Keratinocyte (primary cell): ENCODE results near the gene RERE. TPM values are rescaled to one million over a fixed set of nuclear protein-coding genes. Genes with fewer than 3 reads are reported as not detected.

Experiments used
- DNase-seq: peaks from one replicate; pipeline ENCODE4 v3.0.0-alpha.2; 2011; ENCODE audit warnings: low read depth, missing footprints, low spot score
- FAIRE-seq: peaks from 2 replicates; lab custom pipeline; 2011; peaks lifted over from hg19 to GRCh38; lab: Jason Lieb, UNC
- H2AFZ ChIP-seq: 2 replicates; pipeline ENCODE4 v1.6.0; 2012; ENCODE audit warnings: low read length, control low read depth, inconsistent platforms; ENCODE audit not compliant: control insufficient read depth
- H3K27ac ChIP-seq: 2 replicates; pipeline ENCODE4 v1.5.1; 2011; ENCODE audit warnings: low read length; ENCODE audit not compliant: control insufficient read depth, insufficient read depth
- H3K27me3 ChIP-seq: 3 replicates; pipeline ENCODE4 v1.6.0; 2011; ENCODE audit warnings: low read length; ENCODE audit not compliant: control insufficient read depth, insufficient read depth; ENCODE audit errors: extremely low read depth
- H3K36me3 ChIP-seq, 2 experiments: 2 replicates in 1 of 2; 3 replicates in 1 of 2; pipeline ENCODE4 v1.5.1; 2011; ENCODE audit warnings: low read length in 2 of 2, mild to moderate bottlenecking in 1 of 2; ENCODE audit not compliant: control insufficient read depth in 2 of 2, insufficient read depth in 2 of 2; ENCODE audit errors: extremely low read depth in 1 of 2
- H3K4me1 ChIP-seq: 3 replicates; pipeline ENCODE4 v1.5.1; 2011; ENCODE audit warnings: low read length; ENCODE audit not compliant: control insufficient read depth, insufficient read depth; ENCODE audit errors: extremely low read depth
- H3K4me2 ChIP-seq: 3 replicates; pipeline ENCODE4 v1.6.0; 2011; ENCODE audit warnings: low read depth, low read length; ENCODE audit not compliant: control insufficient read depth, insufficient read depth; ENCODE audit errors: extremely low read depth
- H3K4me3 ChIP-seq, 3 experiments: fragments of 200-600 bp in 1 of 3; sonication (generic) in 1 of 3; 2 replicates in 2 of 3; 3 replicates in 1 of 3; pipeline ENCODE4 v1.5.1; 2011 to 2016; ENCODE audit warnings: low read length in 3 of 3, mild to moderate bottlenecking in 3 of 3, control low read depth in 2 of 3, inconsistent platforms in 1 of 3, low read depth in 1 of 3, mixed read lengths in 1 of 3, mixed run types in 1 of 3, moderate library complexity in 1 of 3; ENCODE audit not compliant: control insufficient read depth in 2 of 3, insufficient read depth in 2 of 3; ENCODE audit errors: extremely low read depth in 1 of 3
- H3K79me2 ChIP-seq: 2 replicates; pipeline ENCODE4 v1.6.0; 2012; ENCODE audit warnings: low read length; ENCODE audit not compliant: control insufficient read depth, insufficient read depth
- H3K9ac ChIP-seq: 3 replicates; pipeline ENCODE4 v1.6.0; 2011; ENCODE audit warnings: low read length; ENCODE audit not compliant: control insufficient read depth, insufficient read depth; ENCODE audit errors: extremely low read depth
- H3K9me1 ChIP-seq: 3 replicates; pipeline ENCODE4 v1.6.0; 2011; ENCODE audit warnings: low read length; ENCODE audit not compliant: control insufficient read depth, insufficient read depth; ENCODE audit errors: extremely low read depth
- H3K9me3 ChIP-seq: 2 replicates; pipeline ENCODE4 v1.5.1; 2012; ENCODE audit warnings: low read depth, low read length; ENCODE audit not compliant: control insufficient read depth
- H4K20me1 ChIP-seq: 3 replicates; pipeline ENCODE4 v1.6.0; 2011; ENCODE audit warnings: low read length; ENCODE audit not compliant: control insufficient read depth, insufficient read depth; ENCODE audit errors: extremely low read depth
- EZH2 ChIP-seq: IDR thresholded peaks from one replicate; pipeline ENCODE4 v1.6.1; 2012; ENCODE audit warnings: inconsistent platforms, mild to moderate bottlenecking, low read length, moderate library complexity
- dilution Hi-C: fragments of 300-500 bp; cut with MboI; formaldehyde crosslinking; loops from one replicate; pipeline ENCODE4 v1.7.0; 2020; ENCODE audit warnings: low sequenced_read_pairs; ENCODE audit not compliant: extremely low pct_ligation_motif_present
- polyA plus RNA-seq, 5 experiments: library from polyadenylated mRNA; depleted of rRNA in 3 of 5; stranded (reverse) in 3 of 5; stranded (forward) in 1 of 5; unstranded in 1 of 5; fragments of >200 nt; gene quantifications; 1 replicate in 1 of 5; 2 replicates in 3 of 5; 3 replicates in 1 of 5; pipeline versions ENCODE4 v1.2.1 to v1.2.3, GENCODE V29; 2011 to 2012; ENCODE audit warnings: missing spikeins in 2 of 5, low read depth in 1 of 5, low replicate concordance in 1 of 5
- TF ChIP-seq, protein P1 (sequence below), 3 experiments: IDR thresholded peaks in 1 of 3; conservative IDR thresholded peaks in 1 of 3; optimal IDR thresholded peaks in 1 of 3; 2 replicates in 2 of 3; 3 replicates in 1 of 3; pipeline versions ENCODE3 to v1.5.1; 2011; ENCODE audit warnings: low read length in 3 of 3, mild to moderate bottlenecking in 3 of 3, moderate library complexity in 2 of 3, control low read depth in 1 of 3, inconsistent platforms in 1 of 3; ENCODE audit not compliant: insufficient read depth in 2 of 3; ENCODE audit errors: extremely low read depth in 1 of 3

RERE gene
- polyA plus RNA-seq, 1 donor (not counting 4 experiments of a cell fraction or from before 2014, with no cell fraction given): 3.8 TPM

DNA sequence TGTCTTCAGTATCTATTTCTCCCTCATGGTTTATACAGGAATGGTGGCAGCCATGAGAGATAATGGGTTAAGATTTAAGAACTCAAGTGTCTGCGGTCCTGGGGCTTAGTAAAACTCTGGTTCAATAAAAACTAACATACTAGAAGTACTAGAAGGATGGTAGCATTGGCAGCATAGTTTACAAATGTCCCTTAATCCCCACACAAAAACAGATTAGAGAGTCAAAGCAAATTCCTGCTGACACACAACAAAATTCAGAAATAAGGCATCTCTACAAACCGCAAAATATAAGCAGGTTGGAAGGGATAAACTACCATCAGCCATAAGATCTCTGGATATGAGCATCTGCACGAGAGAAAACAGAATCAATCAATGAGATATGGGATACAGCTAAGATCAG lies 234.4 kb downstream of the RERE start:
- no peak for DNase-seq
- H3K27ac ChIP-seq: no peak overlapping the region
- H3K36me3 ChIP-seq: peaks cover 0 to 3% of the 10 kb centered on the region in 2 experiments
- no peaks in the 10 kb centered on the region for H4K20me1 ChIP-seq
- H3K27me3 ChIP-seq: no peaks in the 10 kb centered on the region
- dilution Hi-C loops: no loop called here
- H2AFZ ChIP-seq: no peak overlapping the region
- H3K4me1 ChIP-seq: no peaks in the 10 kb centered on the region
- H3K4me2 ChIP-seq: no peak overlapping the region
- no peaks in the 10 kb centered on the region for H3K9me3 ChIP-seq
- H3K9me1 ChIP-seq: no peaks in the 10 kb centered on the region
- FAIRE-seq: no peak
- no peak overlapping the region for H3K9ac ChIP-seq
- H3K4me3 ChIP-seq: no peak overlapping the region
- TF ChIP-seq EZH2: no peak
- TF ChIP-seq, protein P1, sequence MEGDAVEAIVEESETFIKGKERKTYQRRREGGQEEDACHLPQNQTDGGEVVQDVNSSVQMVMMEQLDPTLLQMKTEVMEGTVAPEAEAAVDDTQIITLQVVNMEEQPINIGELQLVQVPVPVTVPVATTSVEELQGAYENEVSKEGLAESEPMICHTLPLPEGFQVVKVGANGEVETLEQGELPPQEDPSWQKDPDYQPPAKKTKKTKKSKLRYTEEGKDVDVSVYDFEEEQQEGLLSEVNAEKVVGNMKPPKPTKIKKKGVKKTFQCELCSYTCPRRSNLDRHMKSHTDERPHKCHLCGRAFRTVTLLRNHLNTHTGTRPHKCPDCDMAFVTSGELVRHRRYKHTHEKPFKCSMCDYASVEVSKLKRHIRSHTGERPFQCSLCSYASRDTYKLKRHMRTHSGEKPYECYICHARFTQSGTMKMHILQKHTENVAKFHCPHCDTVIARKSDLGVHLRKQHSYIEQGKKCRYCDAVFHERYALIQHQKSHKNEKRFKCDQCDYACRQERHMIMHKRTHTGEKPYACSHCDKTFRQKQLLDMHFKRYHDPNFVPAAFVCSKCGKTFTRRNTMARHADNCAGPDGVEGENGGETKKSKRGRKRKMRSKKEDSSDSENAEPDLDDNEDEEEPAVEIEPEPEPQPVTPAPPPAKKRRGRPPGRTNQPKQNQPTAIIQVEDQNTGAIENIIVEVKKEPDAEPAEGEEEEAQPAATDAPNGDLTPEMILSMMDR (optimal IDR thresholded peaks at IDR 0.05 in 1 of 3, IDR thresholded peaks at IDR 0.05 in 1 of 3, conservative IDR thresholded peaks at IDR 0.05 in 1 of 3; ENCODE audit: extremely low read depth in 1 of 3, insufficient read depth in 2 of 3, low read length in 3 of 3): no peak
- no peaks in the 10 kb centered on the region for H3K79me2 ChIP-seq

DNA sequence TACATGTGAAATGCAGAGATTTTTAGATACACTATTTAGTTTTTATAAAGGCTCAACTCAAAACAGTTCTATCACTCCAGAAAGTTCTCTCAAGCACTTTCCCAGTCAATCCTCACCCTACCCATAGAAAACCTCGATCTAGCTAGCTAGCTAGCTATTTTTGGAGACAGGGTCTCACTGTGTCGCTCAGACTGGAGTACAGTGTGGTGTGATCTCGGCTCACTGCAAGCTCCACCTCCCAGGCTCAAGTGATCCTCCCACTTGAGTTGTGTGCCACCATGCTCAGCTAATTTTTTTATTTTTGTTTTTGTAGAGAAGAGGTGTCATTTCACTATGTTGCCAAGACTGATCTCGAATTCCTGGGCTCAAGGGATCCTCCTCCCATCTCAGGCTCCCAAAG lies 236.9 kb downstream of the RERE start:
- Histone ChIP-seq H3K4me2 (no peak overlapping the region), H3K9ac (no peak overlapping the region), H3K79me2 (no peaks in the 10 kb centered on the region), H4K20me1 (no peaks in the 10 kb centered on the region), H3K9me3 (no peaks in the 10 kb centered on the region), H3K27me3 (no peaks in the 10 kb centered on the region), H3K27ac (no peak overlapping the region), H3K4me1 (no peaks in the 10 kb centered on the region), H3K9me1 (no peaks in the 10 kb centered on the region), H3K4me3 (no peak overlapping the region), H3K36me3 (peaks cover 0 to 3% of the 10 kb centered on the region in 2 experiments), H2AFZ (no peak overlapping the region)
- dilution Hi-C loops: no loop called here
- TF ChIP-seq, protein P1 (optimal IDR thresholded peaks at IDR 0.05 in 1 of 3, IDR thresholded peaks at IDR 0.05 in 1 of 3, conservative IDR thresholded peaks at IDR 0.05 in 1 of 3; ENCODE audit: extremely low read depth in 1 of 3, insufficient read depth in 2 of 3, low read length in 3 of 3): no peak
- no peak for TF ChIP-seq EZH2
- DNase-seq (no peak), FAIRE-seq (no peak)
